WTC11 (cell line): ENCODE measurements around the gene LDAF1. TPM values are rescaled to one million over a fixed set of nuclear protein-coding genes. Genes with fewer than 3 reads are reported as not detected.

Source experiments
- ATAC-seq: fragments of 200-7000 bp; cut with Tn5 transposase; 2 replicates; pipeline ENCODE4 v1.10.0; 2021; ENCODE audit warnings: mild to moderate bottlenecking, moderate library complexity
- CTCF ChIA-PET: fragments of 300-600 bp; sonication (Branson Sonifier 250); formaldehyde crosslinking; loops from one replicate; lab custom pipeline; 2021; ENCODE audit warnings: antibody characterized with exemption; lab: Charles Lee
- POLR2A ChIA-PET: fragments of 350-600 bp; sonication (Branson Sonifier 250); formaldehyde crosslinking; loops from one replicate; lab custom pipeline; 2021; ENCODE audit warnings: antibody characterized with exemption; lab: Charles Lee
- DNase-seq: peaks from one replicate; pipeline ENCODE4 v3.0.0; 2021; ENCODE audit warnings: low spot score
- H3K27ac Mint-ChIP-seq: 2 replicates; pipeline ENCODE4 v1.8.0; 2021; ENCODE audit warnings: mixed read lengths
- H3K27me3 Mint-ChIP-seq: 2 replicates; pipeline ENCODE4 v1.8.0; 2021; ENCODE audit warnings: low read depth, mild to moderate bottlenecking, moderate library complexity, mixed read lengths
- H3K36me3 Mint-ChIP-seq: 2 replicates; pipeline ENCODE4 v1.8.0; 2021; ENCODE audit warnings: mixed read lengths
- H3K4me1 Mint-ChIP-seq: 2 replicates; pipeline ENCODE4 v1.8.0; 2022; ENCODE audit warnings: mixed read lengths
- H3K4me3 Mint-ChIP-seq: 2 replicates; pipeline ENCODE4 v1.8.0; 2021; ENCODE audit warnings: mild to moderate bottlenecking, moderate library complexity, mixed read lengths
- H3K9me3 Mint-ChIP-seq: 2 replicates; pipeline ENCODE4 v1.8.0; 2021; ENCODE audit warnings: mixed read lengths
- AFF4 ChIP-seq: sonication (generic); formaldehyde crosslinking; IDR thresholded peaks from 2 replicates; pipeline ENCODE4 v1.8.1; 2023; ENCODE audit warnings: mild to moderate bottlenecking, missing genetic modification reagents, borderline replicate concordance
- ATF2 ChIP-seq: sonication (generic); formaldehyde crosslinking; IDR thresholded peaks from 2 replicates; pipeline ENCODE4 v1.8.1; 2022; ENCODE audit warnings: low read depth, missing genetic modification reagents, borderline replicate concordance
- CBFB ChIP-seq: sonication (generic); formaldehyde crosslinking; IDR thresholded peaks from 2 replicates; pipeline ENCODE4 v1.8.1; 2022; ENCODE audit warnings: mild to moderate bottlenecking, low read depth, missing genetic modification reagents
- ETV6 ChIP-seq: sonication (generic); formaldehyde crosslinking; IDR thresholded peaks from 2 replicates; pipeline ENCODE4 v1.8.1; 2022; ENCODE audit warnings: mild to moderate bottlenecking, missing genetic modification reagents
- JUN ChIP-seq: sonication (generic); formaldehyde crosslinking; IDR thresholded peaks from 2 replicates; pipeline ENCODE4 v1.8.0; 2023; ENCODE audit warnings: mild to moderate bottlenecking, missing genetic modification reagents
- MLX ChIP-seq: sonication (generic); formaldehyde crosslinking; IDR thresholded peaks from 2 replicates; pipeline ENCODE4 v1.8.1; 2023; ENCODE audit warnings: mild to moderate bottlenecking, missing genetic modification reagents, moderate library complexity
- MXD4 ChIP-seq: fragments of 250-450 bp; sonication (Bioruptor Pico); IDR thresholded peaks from 2 replicates; pipeline ENCODE4 v1.8.0; 2021; ENCODE audit warnings: mild to moderate bottlenecking, moderate library complexity, borderline replicate concordance
- MYBL2 ChIP-seq: sonication (generic); formaldehyde crosslinking; IDR thresholded peaks from 2 replicates; pipeline ENCODE4 v1.8.1; 2023; ENCODE audit warnings: mild to moderate bottlenecking, moderate library complexity, missing genetic modification reagents
- NR1H2 ChIP-seq: sonication (generic); formaldehyde crosslinking; IDR thresholded peaks from 2 replicates; pipeline ENCODE4 v1.9.0; 2021; ENCODE audit warnings: mild to moderate bottlenecking, moderate library complexity, missing genetic modification reagents
- NR2C2 ChIP-seq: sonication (generic); formaldehyde crosslinking; IDR thresholded peaks from 2 replicates; pipeline ENCODE4 v1.8.0; 2022; ENCODE audit warnings: mild to moderate bottlenecking, missing genetic modification reagents
- SOX15 ChIP-seq: fragments of 250-450 bp; sonication (Bioruptor Pico); IDR thresholded peaks from 2 replicates; pipeline ENCODE4 v1.9.0; 2021; ENCODE audit warnings: mild to moderate bottlenecking
- STAT6 ChIP-seq: sonication (generic); formaldehyde crosslinking; conservative IDR thresholded peaks from 2 replicates; pipeline ENCODE4 v1.8.1; 2023; ENCODE audit warnings: mild to moderate bottlenecking, low read depth, missing genetic modification reagents, moderate library complexity
- TP53 ChIP-seq: sonication (generic); formaldehyde crosslinking; IDR thresholded peaks from 2 replicates; pipeline ENCODE4 v1.8.1; 2023; ENCODE audit warnings: mild to moderate bottlenecking, missing genetic modification reagents
- USF1 ChIP-seq: sonication (generic); formaldehyde crosslinking; IDR thresholded peaks from 2 replicates; pipeline ENCODE4 v1.8.0; 2022; ENCODE audit warnings: mild to moderate bottlenecking, missing genetic modification reagents
- ZBTB21 ChIP-seq: sonication (generic); formaldehyde crosslinking; IDR thresholded peaks from 2 replicates; pipeline ENCODE4 v1.8.1; 2023; ENCODE audit warnings: mild to moderate bottlenecking, missing genetic modification reagents, borderline replicate concordance
- ZNF232 ChIP-seq: sonication (generic); formaldehyde crosslinking; IDR thresholded peaks from 2 replicates; pipeline ENCODE4 v1.8.0; 2022; ENCODE audit warnings: mild to moderate bottlenecking, missing genetic modification reagents
- ZNF281 ChIP-seq: sonication (generic); formaldehyde crosslinking; IDR thresholded peaks from 2 replicates; pipeline ENCODE4 v1.8.0; 2023; ENCODE audit warnings: mild to moderate bottlenecking, missing genetic modification reagents
- ZNF396 ChIP-seq: fragments of 250-450 bp; sonication (Bioruptor Pico); IDR thresholded peaks from 2 replicates; pipeline ENCODE4 v1.8.0; 2021; ENCODE audit warnings: mild to moderate bottlenecking, moderate library complexity, borderline replicate concordance
- ZNF425 ChIP-seq: fragments of 250-450 bp; sonication (Bioruptor Pico); conservative IDR thresholded peaks from 2 replicates; pipeline ENCODE4 v1.9.0; 2021; ENCODE audit warnings: mild to moderate bottlenecking
- ZSCAN18 ChIP-seq: fragments of 250-450 bp; sonication (Bioruptor Pico); IDR thresholded peaks from 2 replicates; pipeline ENCODE4 v2.1.2; 2022; ENCODE audit warnings: mild to moderate bottlenecking, moderate library complexity
- total RNA-seq: library from RNA; stranded (reverse); gene quantifications from 3 replicates; pipeline ENCODE4 v1.2.3, GENCODE V29; 2021

Gene LDAF1
- total RNA-seq, 1 experiment from 2014 or later, result 42.8 TPM

- no peak for ATAC-seq
- DNase-seq, result no peak
- CTCF ChIA-PET, result no interaction called here
- H3K27me3 Mint-ChIP-seq, result no peaks in the 10 kb centered on the region; the same call in 1 of the 2 replicates
- POLR2A ChIA-PET, result no interaction called here
- no peak for TF ChIP-seq ZNF232 (CRISPR knock-in tag)
- TF ChIP-seq NR1H2 (CRISPR knock-in tag), result no peak
- no peak for TF ChIP-seq AFF4 (CRISPR knock-in tag)
- TF ChIP-seq ATF2 (CRISPR knock-in tag), result no peak
- no peak for TF ChIP-seq MYBL2
- TF ChIP-seq JUN (CRISPR knock-in tag), result no peak
- no peak for TF ChIP-seq SOX15 (CRISPR knock-in tag)
- TF ChIP-seq ZNF396 (CRISPR knock-in tag), result no peak
- no peak for TF ChIP-seq MLX
- TF ChIP-seq NR2C2, result no peak
- no peak for TF ChIP-seq ZNF425 (CRISPR knock-in tag)
- TF ChIP-seq ZSCAN18, result no peak
- no peak for TF ChIP-seq ETV6 (CRISPR knock-in tag)
- no peak for TF ChIP-seq USF1 (CRISPR knock-in tag)
- TF ChIP-seq ZNF281 (CRISPR knock-in tag), result no peak
- TF ChIP-seq CBFB, result no peak
- TF ChIP-seq STAT6 (CRISPR knock-in tag), result no peak
- TF ChIP-seq ZBTB21 (CRISPR knock-in tag), result no peak
- no peak for TF ChIP-seq TP53 (CRISPR knock-in tag)
- no peak for TF ChIP-seq MXD4
- H3K9me3 Mint-ChIP-seq, result no peaks in the 10 kb centered on the region
- H3K4me1 Mint-ChIP-seq, result no peaks in the 10 kb centered on the region
- no peak overlapping the region for H3K4me3 Mint-ChIP-seq
- H3K36me3 Mint-ChIP-seq, result no peaks in the 10 kb centered on the region
- H3K27ac Mint-ChIP-seq, result no peak overlapping the region
Observed at GRCh38 chr16:21206550-21206949, 48.1 kb downstream of the LDAF1 start.
